GM18517 (cell line): ENCODE results near the gene CHSY3.

Experiments
- ATAC-seq: cut with Tn5 transposase; IDR thresholded peaks from one replicate; pipeline ENCODE4 v1.9.1; 2021; ENCODE audit warnings: mild to moderate bottlenecking, moderate library complexity; ENCODE audit not compliant: unreplicated experiment

Gene CHSY3

GRCh38 chr5:130021876-130022275 lies 117.6 kb downstream of the CHSY3 start:
- ATAC-seq, result no peak

DNA sequence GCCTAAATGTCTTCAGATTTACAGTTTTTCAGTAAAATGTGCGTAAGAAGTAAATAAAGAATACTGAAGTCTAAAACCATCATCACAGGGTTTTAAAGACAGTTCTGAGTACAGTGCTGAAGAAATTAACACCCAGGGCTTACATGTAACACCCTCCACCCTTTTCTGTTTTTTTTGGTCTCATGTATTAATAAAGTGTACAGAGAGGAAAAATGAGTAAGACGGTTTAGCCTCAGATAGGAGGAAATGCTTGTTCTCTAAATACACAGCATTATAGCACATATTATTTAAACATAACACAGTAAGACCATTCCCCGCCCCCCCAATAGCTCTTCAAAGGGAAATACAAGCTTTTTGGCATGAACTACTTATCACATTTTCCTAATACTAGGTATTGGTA lies 119.3 kb downstream of the CHSY3 start:
- no peak for ATAC-seq

GRCh38 chr5:130024006-130024405 lies 119.7 kb downstream of the CHSY3 start:
- no peak for ATAC-seq

GRCh38 chr5:130025511-130025910 lies 121.2 kb downstream of the CHSY3 start:
- no peak for ATAC-seq

DNA sequence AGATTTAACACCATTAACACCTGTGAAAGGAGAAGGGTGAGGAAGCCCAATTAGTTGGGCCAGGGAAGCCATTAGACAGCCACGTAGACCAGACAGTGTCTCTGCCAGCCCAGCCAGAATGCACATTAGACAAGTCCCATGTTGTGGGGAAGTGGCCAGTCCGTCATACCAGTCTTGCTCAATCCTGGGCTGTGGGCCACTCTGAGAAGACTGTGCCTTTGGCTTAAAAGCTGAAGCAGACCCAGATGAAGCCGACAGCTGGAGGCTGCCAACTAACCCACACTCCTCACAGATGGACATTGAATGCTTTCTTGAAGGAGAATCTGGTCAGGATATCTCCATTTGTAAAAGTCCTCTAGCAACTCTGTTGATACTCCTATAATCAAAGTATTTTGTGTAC lies 128.5 kb downstream of the CHSY3 start:
- no peak for ATAC-seq

- no peak for ATAC-seq
Observed at GRCh38 chr5:130034566-130035210, 130.4 kb downstream of the CHSY3 start.

- ATAC-seq, result no peak
Observed at GRCh38 chr5:130035388-130035787, 131.1 kb downstream of the CHSY3 start.

GRCh38 chr5:130037905-130038304 lies 133.6 kb downstream of the CHSY3 start:
- ATAC-seq, result no peak

DNA sequence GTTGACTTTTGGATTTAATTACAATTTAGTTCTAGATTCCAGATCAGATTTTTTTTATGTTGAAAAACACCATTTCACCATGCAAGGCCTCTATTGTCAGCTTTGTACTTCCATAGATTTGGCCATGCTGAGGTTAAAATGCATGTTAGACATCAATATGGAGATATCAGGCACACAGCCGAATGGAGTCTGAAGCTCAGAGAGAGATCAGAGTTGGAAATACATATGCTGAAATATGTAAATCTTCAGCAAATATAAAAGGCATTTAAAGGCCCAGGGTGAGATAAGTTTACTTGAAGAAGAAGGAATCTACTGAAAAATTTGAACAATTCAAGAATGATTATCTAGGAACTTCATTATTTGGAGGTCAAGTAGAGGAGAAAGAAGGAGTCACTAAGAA lies 139.6 kb downstream of the CHSY3 start:
- no peak for ATAC-seq

GRCh38 chr5:130045334-130045733 lies 141.1 kb downstream of the CHSY3 start:
- ATAC-seq, result no peak

- no peak for ATAC-seq
Observed at GRCh38 chr5:130050585-130050984, 146.3 kb downstream of the CHSY3 start.

GRCh38 chr5:130052752-130053151 lies 148.5 kb downstream of the CHSY3 start:
- no peak for ATAC-seq

- no peak for ATAC-seq
Observed at GRCh38 chr5:130055572-130055971, 151.3 kb downstream of the CHSY3 start.

DNA sequence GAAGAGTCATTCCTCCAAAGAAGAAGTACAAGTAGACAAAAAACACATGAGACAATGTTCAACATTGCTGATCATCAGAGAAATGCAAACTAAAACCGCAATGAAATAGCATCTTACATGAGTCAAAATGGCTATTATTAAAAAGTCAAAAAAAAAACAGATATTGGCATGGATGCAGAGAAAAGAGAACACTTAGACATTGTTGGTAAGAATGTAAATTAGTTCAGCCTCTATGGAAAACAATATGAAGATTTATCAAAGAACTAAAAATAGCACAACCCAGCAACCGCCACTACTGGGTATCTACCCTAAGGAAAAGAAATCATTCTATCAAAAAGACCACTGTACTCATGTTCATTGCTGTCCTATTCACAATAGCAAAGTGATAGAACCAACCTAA lies 157.5 kb downstream of the CHSY3 start:
- ATAC-seq, result no peak

DNA sequence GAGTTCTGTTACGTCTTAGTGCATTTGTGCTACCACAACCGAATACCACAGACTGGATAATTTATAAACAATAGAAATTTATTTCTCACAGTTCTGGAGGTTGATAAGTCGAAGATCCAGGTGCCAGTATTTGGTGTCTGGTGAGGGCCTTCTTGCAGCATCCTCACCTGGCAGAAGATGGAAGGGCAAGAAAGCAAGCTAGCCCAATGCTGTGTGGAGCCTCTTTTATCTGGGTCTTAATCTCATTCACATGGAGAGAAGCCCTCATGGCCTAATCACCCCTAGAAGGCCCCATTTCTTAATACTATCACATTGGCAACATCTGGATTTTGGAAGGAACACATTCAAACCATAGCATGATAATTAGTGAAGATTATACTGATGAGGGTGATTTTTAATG lies 159.3 kb downstream of the CHSY3 start:
- ATAC-seq, result no peak

- ATAC-seq, result no peak
Observed at GRCh38 chr5:130064484-130064883, 160.2 kb downstream of the CHSY3 start.

- ATAC-seq, result no peak
Observed at GRCh38 chr5:130065617-130066016, 161.4 kb downstream of the CHSY3 start.

GRCh38 chr5:130066644-130067043 lies 162.4 kb downstream of the CHSY3 start:
- no peak for ATAC-seq

- no peak for ATAC-seq
Observed at GRCh38 chr5:130067364-130067763, 163.1 kb downstream of the CHSY3 start.

- no peak for ATAC-seq
Observed at GRCh38 chr5:130068101-130068500, 163.8 kb downstream of the CHSY3 start.

GRCh38 chr5:130068988-130069387 lies 164.7 kb downstream of the CHSY3 start:
- ATAC-seq, result no peak

DNA sequence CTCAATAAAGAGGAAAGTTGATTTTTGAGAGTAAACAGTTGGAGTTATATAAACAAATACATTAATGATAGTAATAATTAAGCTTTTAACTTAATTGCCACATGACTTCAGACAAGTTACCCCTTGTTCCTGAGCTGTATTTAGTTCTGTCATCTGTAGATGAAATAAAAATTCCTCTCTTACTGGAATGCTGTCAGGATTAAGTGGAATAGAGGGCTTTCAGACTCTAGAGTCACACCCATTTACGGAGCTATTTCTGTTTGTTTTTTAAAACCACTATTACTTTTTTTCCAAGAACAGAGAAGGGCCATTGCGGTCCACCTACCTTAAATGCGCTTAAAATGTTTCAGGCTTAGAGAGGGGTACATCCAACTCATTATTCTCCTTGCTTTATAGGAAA lies 170.6 kb downstream of the CHSY3 start:
- ATAC-seq, result no peak

DNA sequence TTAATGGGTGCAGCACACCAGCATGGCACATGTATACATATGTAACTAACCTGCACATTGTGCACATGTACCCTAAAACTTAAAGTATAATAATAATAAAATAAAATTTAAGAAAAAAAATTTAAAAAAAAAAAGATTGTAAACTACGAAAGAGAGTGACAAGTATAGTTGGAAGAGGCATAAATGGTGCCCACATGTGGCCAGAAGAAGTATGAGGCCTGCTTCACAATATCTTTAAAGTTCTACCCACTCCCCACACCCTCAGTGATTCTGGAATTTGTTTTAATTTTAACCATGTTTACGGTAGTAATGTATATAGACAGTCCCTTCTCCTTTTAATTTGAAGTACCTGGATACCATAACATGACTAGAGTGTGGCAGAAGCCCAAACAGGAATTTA lies 172.7 kb downstream of the CHSY3 start:
- ATAC-seq, result no peak
